Measurements from ENCODE around the gene GLCCI1.

- TF ChIP-seq CTCF (IDR thresholded peaks at IDR 0.05; ENCODE audit: low read length) = no peak
- TF ChIP-seq EZH2 (IDR thresholded peaks at IDR 0.05; ENCODE audit: borderline replicate concordance, low read length) = no peak
Observed at GRCh38 chr7:8015746-8016120, 47.1 kb downstream of the GLCCI1 start.

Measured in OCI-LY1 (cell line).